Suprapubic skin (tissue), 4 donors: ENCODE measurements around the gene DCUN1D3.

Experiments used
- EP300 ChIP-seq: sonication (generic); formaldehyde crosslinking; IDR thresholded peaks from one replicate; pipeline ENCODE4 v1.6.1; 2017; ENCODE audit warnings: antibody characterized with exemption
- POLR2A ChIP-seq, 2 donors: fragments of 450-650 bp; IDR thresholded peaks; one replicate each; pipeline ENCODE4 v1.6.1; 2017; ENCODE audit warnings: antibody characterized with exemption in 2 of 2, mild to moderate bottlenecking in 2 of 2, moderate library complexity in 2 of 2
- POLR2AphosphoS5 ChIP-seq, 3 donors: sonication (generic); formaldehyde crosslinking; IDR thresholded peaks; one replicate each; pipeline ENCODE4 v1.6.1; 2017; ENCODE audit warnings: antibody characterized with exemption in 3 of 3
- TF ChIP-seq, protein P1 (sequence below), 2 donors: fragments of 200-600 bp in 1 of 2; fragments of 450-650 bp in 1 of 2; sonication (generic) in 1 of 2; IDR thresholded peaks; one replicate each; pipeline ENCODE4 v1.5.1; 2016 to 2019; ENCODE audit warnings: antibody characterized with exemption in 2 of 2, mild to moderate bottlenecking in 1 of 2, moderate library complexity in 1 of 2

GRCh38 chr16:20923876-20924275 lies 23.7 kb upstream of the DCUN1D3 start:
- TF ChIP-seq, protein P1, sequence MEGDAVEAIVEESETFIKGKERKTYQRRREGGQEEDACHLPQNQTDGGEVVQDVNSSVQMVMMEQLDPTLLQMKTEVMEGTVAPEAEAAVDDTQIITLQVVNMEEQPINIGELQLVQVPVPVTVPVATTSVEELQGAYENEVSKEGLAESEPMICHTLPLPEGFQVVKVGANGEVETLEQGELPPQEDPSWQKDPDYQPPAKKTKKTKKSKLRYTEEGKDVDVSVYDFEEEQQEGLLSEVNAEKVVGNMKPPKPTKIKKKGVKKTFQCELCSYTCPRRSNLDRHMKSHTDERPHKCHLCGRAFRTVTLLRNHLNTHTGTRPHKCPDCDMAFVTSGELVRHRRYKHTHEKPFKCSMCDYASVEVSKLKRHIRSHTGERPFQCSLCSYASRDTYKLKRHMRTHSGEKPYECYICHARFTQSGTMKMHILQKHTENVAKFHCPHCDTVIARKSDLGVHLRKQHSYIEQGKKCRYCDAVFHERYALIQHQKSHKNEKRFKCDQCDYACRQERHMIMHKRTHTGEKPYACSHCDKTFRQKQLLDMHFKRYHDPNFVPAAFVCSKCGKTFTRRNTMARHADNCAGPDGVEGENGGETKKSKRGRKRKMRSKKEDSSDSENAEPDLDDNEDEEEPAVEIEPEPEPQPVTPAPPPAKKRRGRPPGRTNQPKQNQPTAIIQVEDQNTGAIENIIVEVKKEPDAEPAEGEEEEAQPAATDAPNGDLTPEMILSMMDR (IDR thresholded peaks at IDR 0.05): no peak
- TF ChIP-seq POLR2A (IDR thresholded peaks at IDR 0.05): no peak
- TF ChIP-seq POLR2AphosphoS5 (IDR thresholded peaks at IDR 0.05): no peak
- no peak for TF ChIP-seq EP300
